Measurements from ENCODE around the gene ADRA2A.

The ADRA2A gene

DNA sequence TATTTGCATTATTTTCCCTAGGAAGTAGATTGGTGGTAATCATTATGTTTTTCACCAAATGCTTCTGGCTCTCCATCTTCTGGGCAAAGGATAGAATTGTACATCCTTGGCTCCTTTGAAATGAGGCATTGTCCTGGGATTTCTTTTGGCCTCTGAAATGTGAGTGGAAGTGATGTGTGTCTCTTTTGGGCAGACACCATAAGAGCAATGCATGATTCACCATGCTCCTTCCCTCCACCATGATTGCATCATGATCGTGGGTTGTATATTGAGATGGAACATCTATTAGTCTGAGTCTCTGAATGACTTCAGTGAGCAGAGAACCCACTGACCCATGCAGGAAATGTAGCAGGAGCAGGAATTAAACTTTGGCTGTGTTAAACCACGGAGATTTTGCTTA, 49.2 kb downstream of the ADRA2A start:
- DNase-seq = no peak
- H3K36me3 Mint-ChIP-seq = no peaks in the 10 kb centered on the region
- H3K9me3 Mint-ChIP-seq = no peaks in the 10 kb centered on the region
- H3K27ac Mint-ChIP-seq = no peak overlapping the region
- H3K4me3 Mint-ChIP-seq = no peak overlapping the region
- no peak for ATAC-seq (replicated peaks)
- H3K27me3 Mint-ChIP-seq = peaks cover 15 to 24% of the 10 kb centered on the region in 2 donors
- no peaks in the 10 kb centered on the region for H3K4me1 Mint-ChIP-seq

DNA sequence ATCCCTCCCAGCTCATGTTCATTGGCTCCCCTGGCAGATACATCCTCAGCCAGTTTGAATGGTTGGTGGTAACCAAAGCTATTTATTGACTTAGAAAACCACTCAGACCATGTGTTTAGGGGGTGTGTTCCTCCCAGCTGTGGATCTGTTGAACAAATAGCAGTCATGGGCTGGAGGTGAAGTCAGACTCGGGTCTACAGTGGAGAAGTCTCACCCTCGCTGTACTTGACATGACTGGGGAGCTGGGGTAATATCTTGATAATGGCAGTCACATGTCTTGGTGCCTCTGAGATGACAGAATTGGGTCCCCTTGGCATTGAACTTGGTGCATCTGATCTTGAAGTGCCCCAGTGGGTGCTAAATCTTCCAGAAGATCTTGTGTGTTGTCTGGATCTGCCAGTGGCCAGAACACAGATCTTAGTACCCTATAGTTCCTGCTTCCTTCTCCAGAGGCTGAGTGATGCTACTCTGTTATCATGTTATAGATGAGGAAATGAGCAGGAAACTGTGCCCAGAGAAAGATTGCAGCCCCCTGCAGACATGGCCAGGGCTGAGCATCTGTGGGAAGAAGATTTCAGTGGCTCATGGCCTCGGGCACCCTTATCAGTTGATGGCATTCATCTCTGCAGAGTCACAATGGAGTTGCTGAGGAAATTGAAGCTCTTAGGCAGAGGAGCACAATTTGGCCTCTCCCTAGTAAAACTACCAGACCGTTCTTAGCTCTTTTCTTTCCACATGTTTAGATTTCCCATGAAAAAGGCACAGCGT, 50.4 kb downstream of the ADRA2A start:
- H3K27me3 Mint-ChIP-seq = peaks cover 16 to 24% of the 10 kb centered on the region in 2 donors
- peaks cover 0 to 1% of the 10 kb centered on the region in 2 donors for H3K9me3 Mint-ChIP-seq
- ATAC-seq (replicated peaks) = no peak
- no peak overlapping the region for H3K4me3 Mint-ChIP-seq
- H3K36me3 Mint-ChIP-seq = no peaks in the 10 kb centered on the region
- no peaks in the 10 kb centered on the region for H3K4me1 Mint-ChIP-seq
- H3K27ac Mint-ChIP-seq = no peak overlapping the region
- no peak for DNase-seq

DNA sequence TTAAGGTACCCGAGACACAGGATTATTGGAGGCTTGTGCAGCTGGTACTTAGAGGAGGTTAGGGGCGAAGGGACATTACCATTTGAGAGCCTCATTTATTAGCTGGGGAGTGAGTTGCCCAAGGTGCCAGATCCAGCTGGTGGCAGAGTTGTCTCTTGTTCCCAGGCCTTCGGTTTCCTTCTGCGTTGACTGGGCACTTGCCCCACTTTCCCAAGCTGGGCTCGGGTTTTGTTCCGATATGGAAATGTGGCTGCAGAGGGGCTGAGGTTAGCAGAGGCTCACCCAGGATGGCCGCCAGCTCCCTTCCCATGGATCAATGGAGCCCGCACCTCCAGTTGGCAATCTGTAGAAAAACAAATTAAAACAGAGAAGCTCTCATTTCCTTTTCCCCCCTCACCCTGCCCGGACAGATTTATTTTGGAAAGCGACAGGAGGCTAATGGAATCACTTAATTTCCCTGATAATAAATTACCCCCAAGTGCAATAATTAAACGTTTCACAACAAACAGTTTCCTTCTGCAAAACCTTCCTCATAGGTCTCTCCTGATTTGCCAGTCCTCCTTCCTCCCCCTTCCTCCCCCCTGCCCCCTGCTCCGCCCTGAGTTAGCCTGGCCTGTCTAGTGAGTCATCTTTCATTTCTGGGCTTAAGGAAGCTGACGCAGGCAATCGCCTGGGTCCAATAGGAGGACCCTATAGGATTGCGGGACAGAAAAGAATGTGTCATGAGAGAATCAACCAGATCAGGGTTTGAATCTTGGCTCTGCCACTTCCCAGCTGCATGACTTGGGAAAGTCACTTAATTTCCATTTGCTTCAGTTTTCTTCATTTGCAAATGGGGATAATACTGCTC, 51.7 kb downstream of the ADRA2A start:
- H3K27me3 Mint-ChIP-seq = peaks cover 24 to 29% of the 10 kb centered on the region in 2 donors
- H3K4me1 Mint-ChIP-seq = no peaks in the 10 kb centered on the region
- ATAC-seq (replicated peaks) (no peak), DNase-seq (no peak)
- H3K4me3 Mint-ChIP-seq = no peak overlapping the region
- H3K27ac Mint-ChIP-seq = no peak overlapping the region
- no peaks in the 10 kb centered on the region for H3K36me3 Mint-ChIP-seq
- peaks cover 0 to 5% of the 10 kb centered on the region in 2 donors for H3K9me3 Mint-ChIP-seq

DNA sequence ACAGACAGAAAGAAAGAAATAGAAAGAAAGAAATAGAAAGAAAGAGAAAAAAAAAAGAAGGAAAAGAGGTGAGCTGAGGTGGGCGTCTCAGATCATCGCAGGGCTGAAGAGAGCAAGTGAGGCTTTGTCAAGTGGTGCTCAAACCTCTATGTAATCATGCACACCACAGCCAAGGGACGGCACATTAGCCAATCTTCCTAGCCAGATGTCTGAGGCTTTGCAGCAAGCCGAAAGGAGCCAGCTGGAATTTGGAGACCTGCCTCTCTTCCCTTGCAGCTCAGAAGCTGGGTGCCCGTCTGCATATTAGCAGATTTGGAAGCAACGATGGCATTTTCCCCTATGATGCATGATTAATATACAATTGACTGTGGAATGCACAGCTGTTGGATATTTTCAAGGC, 52.5 kb downstream of the ADRA2A start:
- ATAC-seq (replicated peaks) (no peak), DNase-seq (no peak)
- H3K36me3 Mint-ChIP-seq = no peaks in the 10 kb centered on the region
- peaks cover 21 to 37% of the 10 kb centered on the region in 2 donors for H3K27me3 Mint-ChIP-seq
- peaks cover 0 to 5% of the 10 kb centered on the region in 2 donors for H3K9me3 Mint-ChIP-seq
- no peak overlapping the region for H3K27ac Mint-ChIP-seq
- no peak overlapping the region for H3K4me3 Mint-ChIP-seq
- no peaks in the 10 kb centered on the region for H3K4me1 Mint-ChIP-seq

DNA sequence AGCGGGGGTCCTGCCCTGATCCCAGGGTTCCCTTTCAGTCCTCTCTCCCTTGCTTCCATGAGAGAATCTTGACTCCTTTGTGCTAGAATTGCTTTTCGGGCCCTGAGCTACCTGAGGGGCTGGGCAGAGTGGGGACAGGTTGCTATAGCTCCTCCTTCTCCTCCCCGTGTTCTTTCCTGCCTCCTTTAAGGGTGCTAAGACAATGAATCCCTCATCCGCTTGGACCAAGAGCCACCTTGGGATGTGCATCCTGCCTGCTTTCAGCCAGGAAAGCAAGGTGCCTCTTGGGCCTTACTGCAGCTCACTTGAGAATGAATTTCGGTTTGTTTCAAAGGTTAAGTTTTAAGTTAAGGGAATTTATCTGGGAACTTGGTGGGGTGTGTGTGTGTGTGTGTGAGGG, 53.6 kb downstream of the ADRA2A start:
- ATAC-seq (replicated peaks) (no peak), DNase-seq (no peak)
- Mint-ChIP-seq H3K4me3 (no peak overlapping the region), H3K27me3 (peaks cover 17 to 40% of the 10 kb centered on the region in 2 donors), H3K4me1 (no peaks in the 10 kb centered on the region), H3K9me3 (peaks cover 0 to 7% of the 10 kb centered on the region in 2 donors), H3K36me3 (no peaks in the 10 kb centered on the region), H3K27ac (no peak overlapping the region)

Measured in stimulated activated naive B cell treated with anti-CD40 and anti-IgM and Interleukin-4, amounts not matched to agents 10 μg/mL and 1 μg/mL and 100 μg/mL, for 72 hours (primary cell).